ENCODE results near the gene MOSMO.
"Not testable (repeated sequence)": the region's sequence is repeated elsewhere in the genome, so short reads cannot be mapped to it uniquely, and the experiment has no call there.

The MOSMO gene

GRCh38 chr16:22091721-22092120 is 83.8 kb downstream of the MOSMO start:
- DNase-seq (ENCODE audit: low read depth in 1 of 2, low spot score in 1 of 2), result no peak

- no peak for DNase-seq (ENCODE audit: low read depth in 1 of 2, low spot score in 1 of 2)
These were observed 84.4 kb downstream of the MOSMO start, which contains the start of gene VWA3A for GRCh38 chr16:22092143-22092933. TSS of gene VWA3A (plus strand) at chr16:22092541. CDS start at chr16:22092638, 97 bp downstream.

- DNase-seq (ENCODE audit: low read depth in 1 of 2, low spot score in 1 of 2), result no peak
These were observed 85.4 kb downstream of the MOSMO start for GRCh38 chr16:22093331-22093730.

- no peak for DNase-seq (ENCODE audit: low read depth in 1 of 2, low spot score in 1 of 2)
These were observed 86.1 kb downstream of the MOSMO start for GRCh38 chr16:22093996-22094395.

GRCh38 chr16:22098405-22099255 is 90.7 kb downstream of the MOSMO start:
- DNase-seq (ENCODE audit: low read depth in 1 of 2, low spot score in 1 of 2), result peak in 1 of 2 donors; percentile 11

GRCh38 chr16:22099256-22099975 is 91.5 kb downstream of the MOSMO start:
- no peak for DNase-seq (ENCODE audit: low read depth in 1 of 2, low spot score in 1 of 2)

GRCh38 chr16:22103441-22103840 is 95.5 kb downstream of the MOSMO start:
- DNase-seq (ENCODE audit: low read depth in 1 of 2, low spot score in 1 of 2), result no peak

GRCh38 chr16:22109258-22109898 is 101.5 kb downstream of the MOSMO start:
- DNase-seq (ENCODE audit: low read depth in 1 of 2, low spot score in 1 of 2), result no peak

GRCh38 chr16:22111629-22112028 is 103.7 kb downstream of the MOSMO start:
- not testable (repeated sequence) for DNase-seq (ENCODE audit: low read depth in 1 of 2, low spot score in 1 of 2)

GRCh38 chr16:22116095-22116700 is 108.3 kb downstream of the MOSMO start:
- no peak for DNase-seq (ENCODE audit: low read depth in 1 of 2, low spot score in 1 of 2)

- no peak for DNase-seq (ENCODE audit: low read depth in 1 of 2, low spot score in 1 of 2)
These were observed 109.7 kb downstream of the MOSMO start for GRCh38 chr16:22117609-22118008.

- DNase-seq (ENCODE audit: low read depth in 1 of 2, low spot score in 1 of 2), result no peak
These were observed 112.5 kb downstream of the MOSMO start for GRCh38 chr16:22120440-22120839.

- no peak for DNase-seq (ENCODE audit: low read depth in 1 of 2, low spot score in 1 of 2)
These were observed 114.3 kb downstream of the MOSMO start for GRCh38 chr16:22122239-22122638.

GRCh38 chr16:22123146-22123545 is 115.2 kb downstream of the MOSMO start:
- DNase-seq (ENCODE audit: low read depth in 1 of 2, low spot score in 1 of 2), result no peak

GRCh38 chr16:22123759-22124490 is 116.0 kb downstream of the MOSMO start:
- DNase-seq (ENCODE audit: low read depth in 1 of 2, low spot score in 1 of 2), result no peak

GRCh38 chr16:22124583-22125284 is 116.8 kb downstream of the MOSMO start:
- DNase-seq (ENCODE audit: low read depth in 1 of 2, low spot score in 1 of 2), result no peak

GRCh38 chr16:22126037-22126558 is 118.2 kb downstream of the MOSMO start:
- no peak for DNase-seq (ENCODE audit: low read depth in 1 of 2, low spot score in 1 of 2)

GRCh38 chr16:22128537-22128936 is 120.6 kb downstream of the MOSMO start:
- not testable (repeated sequence) for DNase-seq (ENCODE audit: low read depth in 1 of 2, low spot score in 1 of 2)

- DNase-seq (ENCODE audit: low read depth in 1 of 2, low spot score in 1 of 2), result no peak
These were observed 122.6 kb downstream of the MOSMO start for GRCh38 chr16:22130528-22130927.

Data from activated CD4-positive, alpha-beta T cell treated with anti-CD3 and anti-CD28 coated beads, Interleukin-2, amount 50 U/mL, for 24 hours (primary cell).